Caco-2 (cell line): Measurements from ENCODE around the gene ITPR1. TPM values are rescaled to one million over a fixed set of nuclear protein-coding genes. Genes with fewer than 3 reads are reported as not detected.

Experiments used
- BruUV-seq: library from RNA; stranded (reverse); fragments of 400-500 nt; replicated peaks from 2 replicates; lab custom pipeline; 2021; lab: Mats Ljungman, UMichigan
- CTCF ChIA-PET: fragments of 300-600 bp; sonication (Branson Sonifier 250); formaldehyde crosslinking; loops from one replicate; lab custom pipeline; 2022; ENCODE audit warnings: antibody characterized with exemption; lab: Charles Lee
- POLR2A ChIA-PET: fragments of 300-600 bp; sonication (Branson Sonifier 250); formaldehyde crosslinking; loops from one replicate; lab custom pipeline; 2022; ENCODE audit warnings: antibody characterized with exemption; lab: Charles Lee
- DNase-seq, 2 experiments: peaks; one replicate each; pipeline versions ENCODE4 v3.0.0 to v3.0.0-alpha.2; 2020 to 2022
- H3K27me3 ChIP-seq: replicated peaks from 2 replicates; pipeline ENCODE4 v1.6.0; 2011; ENCODE audit warnings: low read length; ENCODE audit not compliant: control insufficient read depth, insufficient read depth
- H3K36me3 ChIP-seq: 2 replicates; pipeline ENCODE4 v1.5.1; 2011; ENCODE audit warnings: low read length; ENCODE audit not compliant: control insufficient read depth, insufficient read depth
- H3K4me1 ChIP-seq: fragments of 250-450 bp; sonication (Bioruptor Pico); 2 replicates; pipeline ENCODE4 v1.5.1; 2020; ENCODE audit warnings: mild to moderate bottlenecking
- H3K4me3 ChIP-seq: 2 replicates; pipeline ENCODE4 v1.5.1; 2011; ENCODE audit warnings: low read depth, mild to moderate bottlenecking, control low read depth, low read length
- H3K9me3 ChIP-seq: fragments of 250-450 bp; sonication (Bioruptor Pico); 2 replicates; pipeline ENCODE4 v1.5.1; 2020; ENCODE audit warnings: mild to moderate bottlenecking, moderate library complexity
- H3K27ac Mint-ChIP-seq: one replicate; pipeline ENCODE4 v1.8.0; 2022; ENCODE audit warnings: mixed read lengths; ENCODE audit not compliant: unreplicated experiment
- H3K27me3 Mint-ChIP-seq: one replicate; pipeline ENCODE4 v1.8.0; 2022; ENCODE audit warnings: mixed read lengths; ENCODE audit not compliant: insufficient read depth, unreplicated experiment
- H3K36me3 Mint-ChIP-seq: one replicate; pipeline ENCODE4 v1.8.0; 2022; ENCODE audit warnings: mild to moderate bottlenecking, mixed read lengths; ENCODE audit not compliant: insufficient read depth, unreplicated experiment
- H3K4me1 Mint-ChIP-seq: one replicate; pipeline ENCODE4 v1.8.0; 2022; ENCODE audit warnings: low read depth, mixed read lengths; ENCODE audit not compliant: unreplicated experiment
- H3K4me3 Mint-ChIP-seq: one replicate; pipeline ENCODE4 v1.8.0; 2022; ENCODE audit warnings: mild to moderate bottlenecking, moderate library complexity, mixed read lengths; ENCODE audit not compliant: unreplicated experiment
- H3K9me3 Mint-ChIP-seq: one replicate; pipeline ENCODE4 v1.8.0; 2022; ENCODE audit warnings: mixed read lengths; ENCODE audit not compliant: unreplicated experiment
- intact Hi-C: fragments of 100-400 bp; cut with micrococcal nuclease; formaldehyde crosslinking; loops from one replicate; pipeline ENCODE4 v1.10.0; 2022; ENCODE audit not compliant: unreplicated experiment
- total RNA-seq: library from RNA; stranded (reverse); gene quantifications from 2 replicates; pipeline ENCODE4 v1.2.3, GENCODE V29; 2022
- TF ChIP-seq, protein P1 (sequence below), 2 experiments: fragments of 200-600 bp in 1 of 2; IDR thresholded peaks; 1 replicate in 1 of 2; 2 replicates in 1 of 2; pipeline versions ENCODE4 v1.5.1 to v1.8.0; 2011 to 2022; ENCODE audit warnings: antibody characterized with exemption in 1 of 2, control low read depth in 1 of 2, inconsistent platforms in 1 of 2, low read depth in 1 of 2, low read length in 1 of 2, mild to moderate bottlenecking in 1 of 2, moderate library complexity in 1 of 2; ENCODE audit not compliant: insufficient read depth in 1 of 2, severe bottlenecking in 1 of 2, unreplicated experiment in 1 of 2

Gene ITPR1
- total RNA-seq, 1 experiment from 2014 or later = 10.4 TPM

- peak overlapping the region; percentile 43 for H3K4me3 Mint-ChIP-seq
- H3K9me3 Mint-ChIP-seq = no peaks in the 10 kb centered on the region
- H3K27ac Mint-ChIP-seq = peak overlapping the region; percentile 94
- TF ChIP-seq, protein P1, sequence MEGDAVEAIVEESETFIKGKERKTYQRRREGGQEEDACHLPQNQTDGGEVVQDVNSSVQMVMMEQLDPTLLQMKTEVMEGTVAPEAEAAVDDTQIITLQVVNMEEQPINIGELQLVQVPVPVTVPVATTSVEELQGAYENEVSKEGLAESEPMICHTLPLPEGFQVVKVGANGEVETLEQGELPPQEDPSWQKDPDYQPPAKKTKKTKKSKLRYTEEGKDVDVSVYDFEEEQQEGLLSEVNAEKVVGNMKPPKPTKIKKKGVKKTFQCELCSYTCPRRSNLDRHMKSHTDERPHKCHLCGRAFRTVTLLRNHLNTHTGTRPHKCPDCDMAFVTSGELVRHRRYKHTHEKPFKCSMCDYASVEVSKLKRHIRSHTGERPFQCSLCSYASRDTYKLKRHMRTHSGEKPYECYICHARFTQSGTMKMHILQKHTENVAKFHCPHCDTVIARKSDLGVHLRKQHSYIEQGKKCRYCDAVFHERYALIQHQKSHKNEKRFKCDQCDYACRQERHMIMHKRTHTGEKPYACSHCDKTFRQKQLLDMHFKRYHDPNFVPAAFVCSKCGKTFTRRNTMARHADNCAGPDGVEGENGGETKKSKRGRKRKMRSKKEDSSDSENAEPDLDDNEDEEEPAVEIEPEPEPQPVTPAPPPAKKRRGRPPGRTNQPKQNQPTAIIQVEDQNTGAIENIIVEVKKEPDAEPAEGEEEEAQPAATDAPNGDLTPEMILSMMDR (IDR thresholded peaks at IDR 0.05; ENCODE audit: insufficient read depth in 1 of 2, low read depth in 1 of 2, low read length in 1 of 2, severe bottlenecking in 1 of 2, unreplicated experiment in 1 of 2) = no peak
- peak; percentile 42 to 67 for DNase-seq
- no TSS peak for BruUV-seq
- Histone ChIP-seq H3K36me3 (no peaks in the 10 kb centered on the region), H3K4me1 (peaks cover 49% of the 10 kb centered on the region), H3K4me3 (no peak overlapping the region), H3K9me3 (peaks cover 7% of the 10 kb centered on the region; the same call in 1 of the 2 replicates), H3K27me3 (no peaks in the 10 kb centered on the region)
- peaks cover 12% of the 10 kb centered on the region for H3K36me3 Mint-ChIP-seq
- H3K4me1 Mint-ChIP-seq = peaks cover 20% of the 10 kb centered on the region
- POLR2A ChIA-PET = no interaction called here
- no peaks in the 10 kb centered on the region for H3K27me3 Mint-ChIP-seq
- intact Hi-C loops = loop anchor here (1.0 kb wide), 1 partner anchor 14 kb away; no protein-coding TSS in a partner anchor
- CTCF ChIA-PET = no interaction called here
Observed at GRCh38 chr3:4758249-4758860, 265.2 kb downstream of the ITPR1 start.

DNA sequence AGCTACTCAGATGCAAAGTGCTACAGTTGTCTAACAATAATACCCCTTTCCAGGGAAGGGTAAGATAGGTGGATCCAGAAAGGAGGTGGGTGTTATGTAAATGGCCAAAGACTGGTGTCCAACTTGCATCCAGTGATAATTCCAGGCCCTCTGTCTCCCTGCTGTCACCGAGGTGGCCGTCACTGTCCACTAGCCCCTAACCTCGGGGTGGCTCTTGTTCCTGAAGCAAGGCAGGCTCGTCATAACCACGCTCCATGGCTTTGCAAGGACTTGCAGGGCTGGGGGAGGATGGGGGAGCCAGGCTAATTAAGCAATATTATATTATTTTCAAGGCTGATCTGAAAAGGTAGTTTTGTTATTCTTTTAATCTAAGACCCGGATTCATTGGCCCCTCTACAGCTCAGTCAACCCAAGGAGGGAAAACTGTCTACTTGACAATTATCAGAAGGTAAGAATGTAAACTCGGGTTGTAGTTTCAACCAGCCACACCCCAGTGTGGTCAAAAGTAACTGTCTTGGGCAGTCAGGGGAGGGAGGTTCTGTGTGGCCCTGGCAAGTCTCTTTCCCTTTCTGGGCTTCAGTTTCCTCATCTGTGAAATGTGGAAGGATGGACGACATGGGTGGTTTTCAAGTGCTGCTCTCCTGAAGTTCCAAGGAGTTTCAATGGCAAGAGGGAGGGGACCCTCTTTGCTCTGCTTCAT, 266.0 kb downstream of the ITPR1 start:
- no peak overlapping the region for H3K4me3 ChIP-seq
- H3K36me3 ChIP-seq = no peaks in the 10 kb centered on the region
- BruUV-seq = no TSS peak
- peaks cover 7% of the 10 kb centered on the region; the same call in 1 of the 2 replicates for H3K9me3 ChIP-seq
- ChIA-PET POLR2A (no interaction called here), CTCF (no interaction called here)
- no peaks in the 10 kb centered on the region for H3K27me3 Mint-ChIP-seq
- peaks cover 20% of the 10 kb centered on the region for H3K4me1 Mint-ChIP-seq
- TF ChIP-seq, protein P1 (IDR thresholded peaks at IDR 0.05; ENCODE audit: insufficient read depth in 1 of 2, low read depth in 1 of 2, low read length in 1 of 2, severe bottlenecking in 1 of 2, unreplicated experiment in 1 of 2) = no peak
- DNase-seq = no peak
- H3K27ac Mint-ChIP-seq = peak overlapping the region; percentile 94
- peak overlapping the region; percentile 43 for H3K4me3 Mint-ChIP-seq
- H3K36me3 Mint-ChIP-seq = peaks cover 12% of the 10 kb centered on the region
- H3K4me1 ChIP-seq = peaks cover 44% of the 10 kb centered on the region
- no peaks in the 10 kb centered on the region for H3K9me3 Mint-ChIP-seq
- intact Hi-C loops = loop anchor here (1.0 kb wide), 1 partner anchor 15 kb away; no protein-coding TSS in a partner anchor
- H3K27me3 ChIP-seq = no peaks in the 10 kb centered on the region

DNA sequence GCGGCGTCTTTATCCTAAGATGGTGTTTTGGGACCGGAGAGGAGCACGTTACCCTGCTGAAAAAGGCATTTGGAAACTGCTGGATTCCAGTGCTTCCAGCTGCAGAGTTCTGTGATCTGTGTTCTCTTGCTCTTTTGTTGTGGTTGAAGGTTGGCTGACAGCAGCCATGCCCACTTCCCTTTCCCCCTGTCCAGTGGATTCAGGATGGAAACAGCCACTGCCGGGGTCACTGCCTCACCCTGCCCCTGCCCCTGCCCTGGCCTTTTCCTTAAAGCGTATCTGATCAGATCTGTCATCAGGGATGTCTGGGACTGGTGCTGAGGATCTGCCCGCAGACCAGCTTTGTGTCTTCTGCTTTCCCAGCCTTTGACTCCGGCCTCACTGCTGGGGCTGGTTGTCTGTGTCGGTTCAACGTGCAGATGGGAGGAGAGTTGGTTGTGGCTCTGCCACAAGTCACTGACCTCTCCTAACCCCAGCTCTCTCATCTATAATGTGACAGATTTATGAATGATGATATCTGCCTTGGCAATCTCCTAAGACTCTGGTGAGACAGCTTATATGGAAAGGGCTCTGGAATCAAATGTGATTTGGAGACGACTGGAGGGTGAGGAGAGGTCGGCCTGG, 266.7 kb downstream of the ITPR1 start:
- H3K27me3 ChIP-seq = no peaks in the 10 kb centered on the region
- no peak for DNase-seq
- Mint-ChIP-seq H3K4me1 (peaks cover 20% of the 10 kb centered on the region), H3K27me3 (no peaks in the 10 kb centered on the region), H3K4me3 (no peak overlapping the region), H3K36me3 (peaks cover 12% of the 10 kb centered on the region), H3K9me3 (peaks cover 5% of the 10 kb centered on the region), H3K27ac (peak overlapping the region; percentile 28)
- ChIA-PET POLR2A (no interaction called here), CTCF (no interaction called here)
- intact Hi-C loops = no loop called here
- TF ChIP-seq, protein P1 (IDR thresholded peaks at IDR 0.05; ENCODE audit: insufficient read depth in 1 of 2, low read depth in 1 of 2, low read length in 1 of 2, severe bottlenecking in 1 of 2, unreplicated experiment in 1 of 2) = no peak
- no peaks in the 10 kb centered on the region for H3K36me3 ChIP-seq
- no peak overlapping the region for H3K4me3 ChIP-seq
- H3K4me1 ChIP-seq = peaks cover 44% of the 10 kb centered on the region
- peaks cover 7% of the 10 kb centered on the region; the same call in 1 of the 2 replicates for H3K9me3 ChIP-seq
- no TSS peak for BruUV-seq
